HUDEP-2 (cell line): Measurements from ENCODE around the gene TUBB6.
A peak's percentile ranks its signal among the peaks of the same experiment; 100 is the strongest.

Experiments used
- DNase-seq, 76 experiments: peaks; one replicate each; lab custom pipeline; 2025; ENCODE audit not compliant: unreplicated experiment in 76 of 76; lab: John Stamatoyannopoulos, UW

The TUBB6 gene

GRCh38 chr18:12290086-12290485, 18.0 kb upstream of the TUBB6 start:
- DNase-seq: no peak

GRCh38 chr18:12291161-12291560, 16.9 kb upstream of the TUBB6 start:
- no peak for DNase-seq

GRCh38 chr18:12291690-12292089, 16.4 kb upstream of the TUBB6 start:
- no peak for DNase-seq

- no peak for DNase-seq
Measured at GRCh38 chr18:12293831-12294230, 14.2 kb upstream of the TUBB6 start.

- no peak for DNase-seq
Measured at GRCh38 chr18:12295389-12296086, 12.5 kb upstream of the TUBB6 start.

- DNase-seq: peak in 8 of 76 experiments; percentile 7 to 36 (median 18)
Measured at GRCh38 chr18:12296087-12296403, 12.0 kb upstream of the TUBB6 start.

- DNase-seq: no peak
Measured at GRCh38 chr18:12296457-12296856, 11.6 kb upstream of the TUBB6 start.

- no peak for DNase-seq
Measured at GRCh38 chr18:12299862-12300261, 8.2 kb upstream of the TUBB6 start.

GRCh38 chr18:12301263-12302005, 6.6 kb upstream of the TUBB6 start:
- no peak for DNase-seq

- peak in 74 of 76 experiments; percentile 0 to 95 (median 69) for DNase-seq
Measured at GRCh38 chr18:12302391-12303147, 5.5 kb upstream of the TUBB6 start.

GRCh38 chr18:12304351-12305210, 3.5 kb upstream of the TUBB6 start:
- DNase-seq: no peak

GRCh38 chr18:12305211-12305610, 2.8 kb upstream of the TUBB6 start:
- DNase-seq: peak in 2 of 76 experiments; percentile 7 to 26

GRCh38 chr18:12305930-12306629, 2.0 kb upstream of the TUBB6 start:
- peak in 21 of 76 experiments; percentile 4 to 58 (median 15) for DNase-seq

- DNase-seq: peak in 29 of 76 experiments; percentile 12 to 78 (median 36)
Measured at GRCh38 chr18:12306752-12307700, 1.0 kb upstream of the TUBB6 start.

- DNase-seq: peak in 56 of 76 experiments; percentile 3 to 83 (median 36)
Measured at GRCh38 chr18:12308386-12309100, 502 bp downstream of the TUBB6 start.

- DNase-seq: no peak
Measured at GRCh38 chr18:12309683-12310198, 1.7 kb downstream of the TUBB6 start.

GRCh38 chr18:12310762-12311161, 2.7 kb downstream of the TUBB6 start:
- DNase-seq: no peak

- DNase-seq: no peak
Measured at GRCh38 chr18:12312976-12313375, 4.9 kb downstream of the TUBB6 start.
